ENCODE results near the gene USP13. TPM values are rescaled to one million over a fixed set of nuclear protein-coding genes. Genes with fewer than 3 reads are reported as not detected.

USP13 gene
- total and polyA plus RNA-seq, 2 of the 4 experiments (the other 2 are of a cell fraction): 9.2 to 18.1 TPM

- Histone ChIP-seq H3K4ac (ENCODE audit: low read depth, low read length) (no peak overlapping the region), H2BK15ac (ENCODE audit: low read depth, low read length) (no peak overlapping the region), H3K4me3 (ENCODE audit: insufficient read depth, low read depth, low read length) (no peak overlapping the region), H2AK5ac (ENCODE audit: low read depth, low read length) (no peak overlapping the region), H3K18ac (ENCODE audit: low read depth, low read length) (no peak overlapping the region), H2AK9ac (replicated peaks; ENCODE audit: low read depth, low read length, poor library complexity) (no peak overlapping the region), H3K9ac (ENCODE audit: low read depth, low read length) (no peak overlapping the region), H3K27ac (ENCODE audit: insufficient read depth, low read length) (no peak overlapping the region), H4K5ac (ENCODE audit: low read depth, low read length) (no peak overlapping the region), H3K4me2 (ENCODE audit: low read depth, low read length) (no peak overlapping the region), H3K4me1 (ENCODE audit: control insufficient read depth, insufficient read depth, low read length) (peaks cover 11% of the 10 kb centered on the region), H3K9me1 (ENCODE audit: insufficient read depth, low read length) (peaks cover 6% of the 10 kb centered on the region), H3K14ac (replicated peaks; ENCODE audit: low read depth, low read length) (no peak overlapping the region), H3K56ac (ENCODE audit: extremely low read depth, insufficient read depth, low read length) (no peak overlapping the region), H2AFZ (replicated peaks; ENCODE audit: low read length, poor library complexity) (no peak overlapping the region), H3K27me3 (ENCODE audit: control insufficient read depth, insufficient read depth, low read length) (no peaks in the 10 kb centered on the region), H3K9me3 (ENCODE audit: control insufficient read depth, insufficient read depth, low read length) (no peaks in the 10 kb centered on the region), H2BK20ac (ENCODE audit: low read depth, low read length) (no peak overlapping the region), H2BK120ac (ENCODE audit: low read depth, low read length) (no peak overlapping the region), H4K20me1 (ENCODE audit: insufficient read depth, low read length) (no peaks in the 10 kb centered on the region), H3K36me3 (ENCODE audit: control insufficient read depth, insufficient read depth, low read length) (peaks cover 2% of the 10 kb centered on the region; the same call in 1 of the 2 replicates), H4K91ac (ENCODE audit: insufficient read depth, low read depth, low read length) (no peak overlapping the region), H4K8ac (ENCODE audit: low read depth in 2 of 2, low read length in 2 of 2) (no peak overlapping the region), H2BK5ac (ENCODE audit: low read depth, low read length, poor library complexity, severe bottlenecking) (no peak overlapping the region), H3K79me1 (ENCODE audit: low read depth in 1 of 2, low read length in 2 of 2) (peaks cover 4 to 46% of the 10 kb centered on the region in 2 experiments; a peak in 3 of 4 replicates), H3K23ac (ENCODE audit: low read depth, low read length) (no peak overlapping the region)
- ATAC-seq (ENCODE audit: low read depth) (no peak), DNase-seq (no peak)
- intact Hi-C loops (cut with micrococcal nuclease) (no loop called here), in situ Hi-C loops (cut with MboI; ENCODE audit: low sequenced_read_pairs) (no loop called here), dilution Hi-C loops (cut with HindIII; ENCODE audit: low sequenced_read_pairs, unreplicated experiment) (no loop called here)
- no TSS peak for BruUV-seq (replicated peaks)
- WGBS, 2 experiments (ENCODE audit: extremely low coverage in 2 of 2, insufficient read length in 1 of 2): no CpG with 5 or more reads among the region's 8 CpGs
- TF ChIP-seq NFE2L2 (IDR thresholded peaks at IDR 0.05; ENCODE audit: low read depth, low read length): no peak
- TF ChIP-seq RCOR1 (IDR thresholded peaks at IDR 0.05; ENCODE audit: insufficient replicate concordance, low read length): no peak
- TF ChIP-seq MXI1 (IDR thresholded peaks at IDR 0.05; ENCODE audit: borderline replicate concordance, low read depth, low read length): no peak
- TF ChIP-seq POLR2A (IDR thresholded peaks at IDR 0.05; ENCODE audit: low read depth, low read length): no peak
- TF ChIP-seq MAZ (IDR thresholded peaks at IDR 0.05; ENCODE audit: borderline replicate concordance, low read depth, low read length): no peak
- no peak for TF ChIP-seq BHLHE40 (IDR thresholded peaks at IDR 0.05; ENCODE audit: low read depth, low read length)
- no peak for TF ChIP-seq RFX5 (IDR thresholded peaks at IDR 0.05; ENCODE audit: low read depth, low read length)
- TF ChIP-seq USF2 (IDR thresholded peaks at IDR 0.05; ENCODE audit: low read depth, low read length): no peak
- no peak for TF ChIP-seq ELK1 (IDR thresholded peaks at IDR 0.05; ENCODE audit: borderline replicate concordance, low read depth, low read length)
- ChIA-PET CTCF (no interaction called here), POLR2A (ENCODE audit: unreplicated experiment) (no interaction called here)
Observed at GRCh38 chr3:179720196-179720595, 67.4 kb downstream of the USP13 start.
